ENCODE results near the gene GALNT2.

DNA sequence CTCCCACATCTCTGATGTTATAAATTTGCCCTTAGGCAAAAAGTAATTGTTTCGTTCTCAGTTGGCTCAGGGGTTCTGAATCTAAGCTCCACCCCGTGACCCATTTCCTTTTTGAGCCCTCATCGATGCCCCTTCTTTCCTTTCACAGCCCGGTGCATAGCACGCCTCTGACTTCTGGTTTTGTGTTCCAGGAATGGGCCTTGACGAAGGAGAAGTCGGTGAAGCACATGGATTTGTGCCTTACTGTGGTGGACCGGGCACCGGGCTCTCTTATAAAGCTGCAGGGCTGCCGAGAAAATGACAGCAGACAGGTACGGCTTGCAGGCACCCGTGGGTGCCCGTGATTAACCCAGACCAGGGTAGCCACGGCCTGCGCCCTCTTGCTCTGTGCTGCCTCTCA lies 207.2 kb downstream of the GALNT2 start:
- no peak for TF ChIP-seq POLR2A (IDR thresholded peaks at IDR 0.05; ENCODE audit: insufficient read depth in 1 of 2, low read depth in 2 of 2, low read length in 2 of 2)
- TF ChIP-seq NCOA2 (CRISPR knock-in tag; IDR thresholded peaks at IDR 0.05), result no peak
- no peak for TF ChIP-seq PAX8 (CRISPR knock-in tag; IDR thresholded peaks at IDR 0.05; ENCODE audit: borderline replicate concordance)
- TF ChIP-seq, protein P1, sequence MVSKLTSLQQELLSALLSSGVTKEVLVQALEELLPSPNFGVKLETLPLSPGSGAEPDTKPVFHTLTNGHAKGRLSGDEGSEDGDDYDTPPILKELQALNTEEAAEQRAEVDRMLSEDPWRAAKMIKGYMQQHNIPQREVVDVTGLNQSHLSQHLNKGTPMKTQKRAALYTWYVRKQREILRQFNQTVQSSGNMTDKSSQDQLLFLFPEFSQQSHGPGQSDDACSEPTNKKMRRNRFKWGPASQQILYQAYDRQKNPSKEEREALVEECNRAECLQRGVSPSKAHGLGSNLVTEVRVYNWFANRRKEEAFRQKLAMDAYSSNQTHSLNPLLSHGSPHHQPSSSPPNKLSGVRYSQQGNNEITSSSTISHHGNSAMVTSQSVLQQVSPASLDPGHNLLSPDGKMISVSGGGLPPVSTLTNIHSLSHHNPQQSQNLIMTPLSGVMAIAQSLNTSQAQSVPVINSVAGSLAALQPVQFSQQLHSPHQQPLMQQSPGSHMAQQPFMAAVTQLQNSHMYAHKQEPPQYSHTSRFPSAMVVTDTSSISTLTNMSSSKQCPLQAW (CRISPR knock-in tag; IDR thresholded peaks at IDR 0.05), result no peak
- TF ChIP-seq CEBPB (IDR thresholded peaks at IDR 0.05; ENCODE audit: borderline replicate concordance, low read depth, low read length), result no peak
- TF ChIP-seq, protein P2, sequence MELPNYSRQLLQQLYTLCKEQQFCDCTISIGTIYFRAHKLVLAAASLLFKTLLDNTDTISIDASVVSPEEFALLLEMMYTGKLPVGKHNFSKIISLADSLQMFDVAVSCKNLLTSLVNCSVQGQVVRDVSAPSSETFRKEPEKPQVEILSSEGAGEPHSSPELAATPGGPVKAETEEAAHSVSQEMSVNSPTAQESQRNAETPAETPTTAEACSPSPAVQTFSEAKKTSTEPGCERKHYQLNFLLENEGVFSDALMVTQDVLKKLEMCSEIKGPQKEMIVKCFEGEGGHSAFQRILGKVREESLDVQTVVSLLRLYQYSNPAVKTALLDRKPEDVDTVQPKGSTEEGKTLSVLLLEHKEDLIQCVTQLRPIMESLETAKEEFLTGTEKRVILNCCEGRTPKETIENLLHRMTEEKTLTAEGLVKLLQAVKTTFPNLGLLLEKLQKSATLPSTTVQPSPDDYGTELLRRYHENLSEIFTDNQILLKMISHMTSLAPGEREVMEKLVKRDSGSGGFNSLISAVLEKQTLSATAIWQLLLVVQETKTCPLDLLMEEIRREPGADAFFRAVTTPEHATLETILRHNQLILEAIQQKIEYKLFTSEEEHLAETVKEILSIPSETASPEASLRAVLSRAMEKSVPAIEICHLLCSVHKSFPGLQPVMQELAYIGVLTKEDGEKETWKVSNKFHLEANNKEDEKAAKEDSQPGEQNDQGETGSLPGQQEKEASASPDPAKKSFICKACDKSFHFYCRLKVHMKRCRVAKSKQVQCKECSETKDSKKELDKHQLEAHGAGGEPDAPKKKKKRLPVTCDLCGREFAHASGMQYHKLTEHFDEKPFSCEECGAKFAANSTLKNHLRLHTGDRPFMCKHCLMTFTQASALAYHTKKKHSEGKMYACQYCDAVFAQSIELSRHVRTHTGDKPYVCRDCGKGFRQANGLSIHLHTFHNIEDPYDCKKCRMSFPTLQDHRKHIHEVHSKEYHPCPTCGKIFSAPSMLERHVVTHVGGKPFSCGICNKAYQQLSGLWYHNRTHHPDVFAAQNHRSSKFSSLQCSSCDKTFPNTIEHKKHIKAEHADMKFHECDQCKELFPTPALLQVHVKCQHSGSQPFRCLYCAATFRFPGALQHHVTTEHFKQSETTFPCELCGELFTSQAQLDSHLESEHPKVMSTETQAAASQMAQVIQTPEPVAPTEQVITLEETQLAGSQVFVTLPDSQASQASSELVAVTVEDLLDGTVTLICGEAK (IDR thresholded peaks at IDR 0.05), result no peak
- TF ChIP-seq, protein P2 (CRISPR knock-in tag; IDR thresholded peaks at IDR 0.05), result no peak
- no peak for TF ChIP-seq FOXK1 (CRISPR knock-in tag; IDR thresholded peaks at IDR 0.05; ENCODE audit: borderline replicate concordance, low read depth)
- no peak for TF ChIP-seq CTCF (CRISPR knock-in tag; IDR thresholded peaks at IDR 0.05)
- no peak for TF ChIP-seq ZBTB42 (CRISPR knock-in tag; IDR thresholded peaks at IDR 0.05)
- TF ChIP-seq EZH2 (conservative IDR thresholded peaks at IDR 0.05; ENCODE audit: low read depth, low read length), result no peak
- no peak for TF ChIP-seq HBP1 (CRISPR knock-in tag; IDR thresholded peaks at IDR 0.05; ENCODE audit: low read depth)
- TF ChIP-seq ELF4 (CRISPR knock-in tag; IDR thresholded peaks at IDR 0.05; ENCODE audit: borderline replicate concordance), result no peak

Measured in HepG2 (cell line).